GM19035 (cell line): ENCODE data around the gene LNPEP.

Experiments
- ATAC-seq: cut with Tn5 transposase; IDR thresholded peaks from one replicate; pipeline ENCODE4 v1.9.1; 2021; ENCODE audit not compliant: unreplicated experiment

The LNPEP gene

GRCh38 chr5:96994493-96994892, 58.6 kb downstream of the LNPEP start:
- no peak for ATAC-seq

GRCh38 chr5:96995419-96995818, 59.5 kb downstream of the LNPEP start:
- no peak for ATAC-seq

- peak; percentile 74 for ATAC-seq
Observed at GRCh38 chr5:96997265-96997859, 61.5 kb downstream of the LNPEP start.

- no peak for ATAC-seq
Observed at GRCh38 chr5:96999856-97000255, 64.0 kb downstream of the LNPEP start.

- ATAC-seq: no peak
Observed at GRCh38 chr5:97000391-97000790, 64.5 kb downstream of the LNPEP start.

GRCh38 chr5:97002983-97003382, 67.1 kb downstream of the LNPEP start:
- ATAC-seq: no peak

GRCh38 chr5:97004423-97005060, 68.7 kb downstream of the LNPEP start:
- no peak for ATAC-seq

GRCh38 chr5:97006454-97007060, 70.7 kb downstream of the LNPEP start:
- ATAC-seq: no peak

- peak; percentile 47 for ATAC-seq
Observed at GRCh38 chr5:97009212-97009898, 73.5 kb downstream of the LNPEP start.

- no peak for ATAC-seq
Observed at GRCh38 chr5:97009921-97010320, 74.0 kb downstream of the LNPEP start.

- no peak for ATAC-seq
Observed at GRCh38 chr5:97010606-97011005, 74.7 kb downstream of the LNPEP start.

GRCh38 chr5:97011567-97011966, 75.7 kb downstream of the LNPEP start:
- ATAC-seq: no peak

- no peak for ATAC-seq
Observed at GRCh38 chr5:97019435-97020117, 83.7 kb downstream of the LNPEP start.

GRCh38 chr5:97021416-97021815, 85.5 kb downstream of the LNPEP start:
- no peak for ATAC-seq

GRCh38 chr5:97022898-97023297, 87.0 kb downstream of the LNPEP start:
- no peak for ATAC-seq

- ATAC-seq: no peak
Observed at GRCh38 chr5:97026721-97027120, 90.8 kb downstream of the LNPEP start.

- ATAC-seq: no peak
Observed at GRCh38 chr5:97037819-97038218, 101.9 kb downstream of the LNPEP start.

- no peak for ATAC-seq
Observed at GRCh38 chr5:97041239-97041638, 105.4 kb downstream of the LNPEP start.

- no peak for ATAC-seq
Observed at GRCh38 chr5:97042996-97043395, 107.1 kb downstream of the LNPEP start.

GRCh38 chr5:97043511-97043910, 107.6 kb downstream of the LNPEP start:
- no peak for ATAC-seq

- ATAC-seq: no peak
Observed at GRCh38 chr5:97044052-97044451, 108.2 kb downstream of the LNPEP start.
